ENCODE data around the gene EFCAB8. TPM values are rescaled to one million over a fixed set of nuclear protein-coding genes. Genes with fewer than 3 reads are reported as not detected.

Gene EFCAB8
- total RNA-seq, 6 experiments from 2014 or later = 0.17 to 0.22 (median 0.20) TPM; not detected in 2

DNA sequence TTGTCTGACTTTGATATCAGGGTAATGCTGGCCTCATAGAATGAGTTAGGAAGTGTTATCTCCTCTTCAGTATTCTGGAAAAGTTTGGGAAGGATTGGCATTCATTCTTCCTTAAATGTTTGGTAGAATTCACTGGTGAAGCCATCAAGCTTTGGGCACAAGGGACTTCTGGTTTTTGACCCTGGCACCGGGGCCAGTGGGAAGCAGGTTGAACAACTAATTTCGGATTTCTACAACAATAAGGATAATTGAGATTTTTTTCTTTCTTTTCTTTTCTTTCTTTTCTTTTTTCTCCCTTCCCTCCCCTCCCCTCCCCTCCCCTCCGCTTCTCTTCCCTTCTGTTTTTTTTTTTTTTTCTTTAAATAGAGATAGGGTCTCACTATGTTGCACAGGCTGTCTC, 70.4 kb downstream of the EFCAB8 start:
- 79% methylated on average over 3 of the region's 3 CpGs for WGBS (ENCODE audit: insufficient coverage, low coverage, low lambda C conversion rate, missing lambda C conversion rate)
- intact Hi-C loops (cut with DNase I) = no loop called here
- TF ChIP-seq POLR2A (IDR thresholded peaks at IDR 0.05) = no peak
- TF ChIP-seq, protein P1, sequence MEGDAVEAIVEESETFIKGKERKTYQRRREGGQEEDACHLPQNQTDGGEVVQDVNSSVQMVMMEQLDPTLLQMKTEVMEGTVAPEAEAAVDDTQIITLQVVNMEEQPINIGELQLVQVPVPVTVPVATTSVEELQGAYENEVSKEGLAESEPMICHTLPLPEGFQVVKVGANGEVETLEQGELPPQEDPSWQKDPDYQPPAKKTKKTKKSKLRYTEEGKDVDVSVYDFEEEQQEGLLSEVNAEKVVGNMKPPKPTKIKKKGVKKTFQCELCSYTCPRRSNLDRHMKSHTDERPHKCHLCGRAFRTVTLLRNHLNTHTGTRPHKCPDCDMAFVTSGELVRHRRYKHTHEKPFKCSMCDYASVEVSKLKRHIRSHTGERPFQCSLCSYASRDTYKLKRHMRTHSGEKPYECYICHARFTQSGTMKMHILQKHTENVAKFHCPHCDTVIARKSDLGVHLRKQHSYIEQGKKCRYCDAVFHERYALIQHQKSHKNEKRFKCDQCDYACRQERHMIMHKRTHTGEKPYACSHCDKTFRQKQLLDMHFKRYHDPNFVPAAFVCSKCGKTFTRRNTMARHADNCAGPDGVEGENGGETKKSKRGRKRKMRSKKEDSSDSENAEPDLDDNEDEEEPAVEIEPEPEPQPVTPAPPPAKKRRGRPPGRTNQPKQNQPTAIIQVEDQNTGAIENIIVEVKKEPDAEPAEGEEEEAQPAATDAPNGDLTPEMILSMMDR (IDR thresholded peaks at IDR 0.05) = no peak

DNA sequence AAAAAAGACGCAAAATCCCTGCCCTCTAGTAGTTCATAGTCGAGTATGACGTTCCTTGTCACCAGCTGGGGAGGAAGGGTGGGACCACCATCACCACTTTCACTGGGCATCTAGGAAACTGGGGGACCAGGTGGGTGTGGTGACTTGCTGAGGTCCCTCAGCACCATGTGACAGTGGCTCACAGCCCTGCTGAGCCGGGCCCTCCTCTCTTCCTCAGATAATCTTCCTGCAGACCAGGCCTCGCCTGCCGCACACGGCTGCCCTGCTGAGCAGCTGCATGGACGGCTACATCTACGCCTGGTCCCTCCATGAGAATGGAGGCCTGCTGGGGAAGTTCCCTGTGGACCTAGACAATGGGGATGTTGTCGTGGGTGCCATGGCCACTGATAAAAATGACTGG, 71.5 kb downstream of the EFCAB8 start:
- intact Hi-C loops (cut with DNase I) = no loop called here
- Histone ChIP-seq H3K27ac (no peak overlapping the region), H3K36me3 (no peaks in the 10 kb centered on the region), H3K27me3 (no peaks in the 10 kb centered on the region), H3K4me3 (no peak overlapping the region), H3K4me1 (no peaks in the 10 kb centered on the region), H3K9me3 (no peaks in the 10 kb centered on the region)
- no peak for ATAC-seq
- 62% methylated on average over 2 of the region's 10 CpGs for WGBS (ENCODE audit: insufficient coverage, low coverage, low lambda C conversion rate, missing lambda C conversion rate)
- TF ChIP-seq, protein P1 (IDR thresholded peaks at IDR 0.05) = no peak
- no peak for TF ChIP-seq POLR2A (IDR thresholded peaks at IDR 0.05)
- DNase-seq = no peak

More for the DNA sequence above, 70.4 kb downstream of the EFCAB8 start:
- Histone ChIP-seq H3K4me1 (no peaks in the 10 kb centered on the region), H3K36me3 (no peaks in the 10 kb centered on the region), H3K27me3 (no peaks in the 10 kb centered on the region), H3K9me3 (no peaks in the 10 kb centered on the region), H3K4me3 (no peak overlapping the region), H3K27ac (no peak overlapping the region)
- ATAC-seq (no peak), DNase-seq (no peak)

DNA sequence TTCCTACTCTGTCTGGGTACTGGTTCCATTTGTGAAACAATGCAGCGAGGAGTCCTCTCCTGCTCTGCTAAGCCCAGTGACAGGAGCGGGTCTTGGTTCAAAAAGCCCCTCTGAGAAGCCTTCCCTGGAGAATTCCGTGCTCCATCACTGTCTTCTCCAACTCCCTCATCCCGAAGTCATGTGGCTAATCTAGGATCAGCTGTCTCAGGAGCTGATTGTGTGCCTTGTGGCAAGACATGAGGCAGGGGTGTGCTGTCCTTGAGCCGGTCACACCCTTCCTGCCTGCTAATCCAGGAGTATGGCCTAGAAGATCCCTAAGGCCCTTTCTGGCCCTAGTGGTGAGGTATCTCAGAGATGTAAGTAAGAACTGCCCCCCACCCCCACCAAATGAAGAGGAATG, 72.0 kb downstream of the EFCAB8 start:
- H3K4me1 ChIP-seq = no peaks in the 10 kb centered on the region
- 79% methylated on average over 4 of the region's 5 CpGs for WGBS (ENCODE audit: insufficient coverage, low coverage, low lambda C conversion rate, missing lambda C conversion rate)
- TF ChIP-seq, protein P1 (IDR thresholded peaks at IDR 0.05) = no peak
- TF ChIP-seq POLR2A (IDR thresholded peaks at IDR 0.05) = no peak
- H3K27me3 ChIP-seq = no peaks in the 10 kb centered on the region
- no peak overlapping the region for H3K4me3 ChIP-seq
- H3K9me3 ChIP-seq = no peaks in the 10 kb centered on the region
- ATAC-seq (no peak), DNase-seq (no peak)
- H3K36me3 ChIP-seq = no peaks in the 10 kb centered on the region
- intact Hi-C loops (cut with DNase I) = no loop called here
- no peak overlapping the region for H3K27ac ChIP-seq

DNA sequence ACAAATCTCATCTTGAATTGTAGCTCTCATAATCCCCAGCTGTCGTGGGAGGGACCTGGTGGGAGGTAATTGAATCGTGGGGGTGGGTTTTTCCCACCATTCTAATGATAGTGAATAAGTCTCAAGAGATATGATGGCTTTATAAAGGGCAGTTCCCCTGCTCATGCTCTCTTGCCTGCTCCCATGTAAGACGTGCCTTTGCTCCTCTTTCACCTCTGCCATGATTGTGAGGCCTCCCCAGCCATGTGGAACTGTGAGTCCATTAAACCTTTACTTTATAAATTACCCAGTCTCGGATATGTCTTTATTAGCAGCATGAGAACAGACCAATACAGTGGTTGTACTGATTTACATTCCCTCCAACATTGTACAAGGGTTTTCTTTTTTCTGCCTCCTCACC, 75.9 kb downstream of the EFCAB8 start:
- DNase-seq (no peak), ATAC-seq (no peak)
- TF ChIP-seq, protein P1 (IDR thresholded peaks at IDR 0.05) = no peak
- no peak for TF ChIP-seq POLR2A (IDR thresholded peaks at IDR 0.05)
- no peak overlapping the region for H3K27ac ChIP-seq
- intact Hi-C loops (cut with DNase I) = no loop called here
- H3K36me3 ChIP-seq = no peaks in the 10 kb centered on the region
- H3K9me3 ChIP-seq = no peaks in the 10 kb centered on the region
- 38% methylated on average over 4 of the region's 4 CpGs for WGBS (ENCODE audit: insufficient coverage, low coverage, low lambda C conversion rate, missing lambda C conversion rate)
- no peaks in the 10 kb centered on the region for H3K4me1 ChIP-seq
- H3K27me3 ChIP-seq = no peaks in the 10 kb centered on the region
- H3K4me3 ChIP-seq = no peak overlapping the region
